Neural cell (in vitro differentiated cells): ENCODE measurements around the gene LRRC42. TPM values are rescaled to one million over a fixed set of nuclear protein-coding genes. Genes with fewer than 3 reads are reported as not detected.
"Not testable (repeated sequence)": the region's sequence is repeated elsewhere in the genome, so short reads cannot be mapped to it uniquely, and the experiment has no call there.

Source experiments
- H2AFZ ChIP-seq: fragments of 200-600, 300-800 bp; sonication (generic), shearing (Covaris generic); 2 replicates; pipeline ENCODE4 v1.6.0; 2014; ENCODE audit warnings: low read depth, mild to moderate bottlenecking, antibody characterized with exemption, low read length, moderate library complexity
- H3F3A ChIP-seq: fragments of 200-600 bp; shearing (Covaris generic); 2 replicates; pipeline ENCODE4 v1.6.1; 2016; ENCODE audit warnings: mild to moderate bottlenecking, moderate library complexity, mixed read lengths, antibody characterized with exemption, low read length; ENCODE audit not compliant: insufficient read depth, poor library complexity, severe bottlenecking
- H3K27ac ChIP-seq: fragments of 200-600, 300-800 bp; sonication (generic), shearing (Covaris generic); 2 replicates; pipeline ENCODE4 v1.5.1; 2014; ENCODE audit warnings: mild to moderate bottlenecking, low read length, moderate library complexity
- H3K27me3 ChIP-seq: fragments of 300-800, 200-600 bp; sonication (generic), shearing (Covaris generic); 2 replicates; pipeline ENCODE4 v1.6.0; 2014; ENCODE audit warnings: mild to moderate bottlenecking, low read depth, low read length, moderate library complexity; ENCODE audit not compliant: insufficient read depth
- H3K36me3 ChIP-seq: fragments of 300-800, 200-600 bp; sonication (generic), shearing (Covaris generic); 2 replicates; pipeline ENCODE4 v1.5.1; 2014; ENCODE audit warnings: mild to moderate bottlenecking, antibody characterized with exemption, low read length, moderate library complexity; ENCODE audit not compliant: insufficient read depth
- H3K4me2 ChIP-seq: fragments of 300-800, 200-600 bp; sonication (generic), shearing (Covaris generic); 2 replicates; pipeline ENCODE4 v1.6.0; 2014; ENCODE audit warnings: mild to moderate bottlenecking, low read length
- H3K4me3 ChIP-seq: fragments of 300-800, 200-600 bp; sonication (generic), shearing (Covaris generic); 2 replicates; pipeline ENCODE4 v1.5.1; 2014; ENCODE audit warnings: mild to moderate bottlenecking, low read length, moderate library complexity
- H3K79me2 ChIP-seq: fragments of 200-600 bp; shearing (Covaris generic); replicated peaks from 2 replicates; pipeline ENCODE4 v1.6.0; 2014; ENCODE audit warnings: mild to moderate bottlenecking, low read length, moderate library complexity; ENCODE audit not compliant: insufficient read depth
- H3K9ac ChIP-seq: fragments of 300-800, 200-600 bp; sonication (generic), shearing (Covaris generic); 2 replicates; pipeline ENCODE4 v1.6.1; 2016; ENCODE audit warnings: mild to moderate bottlenecking, low read length, mixed read lengths
- H3K9me2 ChIP-seq: fragments of 200-600 bp; shearing (Covaris generic); 2 replicates; pipeline ENCODE4 v1.6.1; 2016; ENCODE audit warnings: mild to moderate bottlenecking, low read length, mixed read lengths; ENCODE audit not compliant: insufficient read depth
- H3K9me3 ChIP-seq: fragments of 200-600, 300-800 bp; sonication (generic), shearing (Covaris generic); 2 replicates; pipeline ENCODE4 v1.6.1; 2016; ENCODE audit warnings: mild to moderate bottlenecking, mixed run types, low read length, moderate library complexity, mixed read lengths
- H4K20me1 ChIP-seq: fragments of 200-600 bp; shearing (Covaris generic); 2 replicates; pipeline ENCODE4 v1.6.1; 2016; ENCODE audit warnings: mild to moderate bottlenecking, mixed run types; ENCODE audit not compliant: insufficient read depth
- EP300 ChIP-seq: fragments of 450-650 bp; conservative IDR thresholded peaks from 2 replicates; pipeline ENCODE4 v1.6.1; 2014; ENCODE audit warnings: antibody characterized with exemption, mild to moderate bottlenecking, moderate library complexity; ENCODE audit not compliant: poor library complexity, severe bottlenecking
- EZH2 ChIP-seq: fragments of 200-600, 300-800 bp; shearing (Covaris generic), sonication (generic); IDR thresholded peaks from 2 replicates; pipeline ENCODE4 v1.6.1; 2014; ENCODE audit warnings: antibody characterized with exemption, low read length, borderline replicate concordance, mild to moderate bottlenecking; ENCODE audit not compliant: insufficient read depth, poor library complexity, severe bottlenecking
- MXI1 ChIP-seq: fragments of 450-650 bp; conservative IDR thresholded peaks from 2 replicates; pipeline ENCODE4 v1.6.1; 2014; ENCODE audit warnings: antibody characterized with exemption, mild to moderate bottlenecking; ENCODE audit not compliant: poor library complexity, severe bottlenecking
- POLR2AphosphoS5 ChIP-seq: IDR thresholded peaks from 2 replicates; pipeline ENCODE4 v1.6.1; 2012
- RAD21 ChIP-seq: fragments of 450-650 bp; conservative IDR thresholded peaks from 2 replicates; pipeline ENCODE4 v1.6.1; 2014; ENCODE audit warnings: antibody characterized with exemption, mild to moderate bottlenecking, moderate library complexity
- SMC3 ChIP-seq: fragments of 450-650 bp; conservative IDR thresholded peaks from 2 replicates; pipeline ENCODE4 v1.6.1; 2014; ENCODE audit warnings: antibody characterized with exemption, mild to moderate bottlenecking, moderate library complexity; ENCODE audit not compliant: poor library complexity
- TAF1 ChIP-seq: IDR thresholded peaks from 2 replicates; pipeline ENCODE4 v1.6.1; 2012; ENCODE audit warnings: low read depth
- polyA plus RNA-seq: library from polyadenylated mRNA; depleted of rRNA; stranded (reverse); fragments of >200 nt; gene quantifications from 2 replicates; pipeline ENCODE4 v1.2.3, GENCODE V29; 2014
- TF ChIP-seq, protein P1 (sequence below): IDR thresholded peaks from 2 replicates; pipeline ENCODE4 v1.6.1; 2012; ENCODE audit warnings: borderline replicate concordance
- TF ChIP-seq, protein P2 (sequence below): fragments of 450-650 bp; IDR thresholded peaks from 2 replicates; pipeline ENCODE4 v1.5.1; 2014; ENCODE audit warnings: antibody characterized with exemption, mild to moderate bottlenecking, moderate library complexity; ENCODE audit not compliant: poor library complexity, severe bottlenecking

LRRC42 gene
- polyA plus RNA-seq, 1 donor from 2014 or later, result 23.9 TPM

DNA sequence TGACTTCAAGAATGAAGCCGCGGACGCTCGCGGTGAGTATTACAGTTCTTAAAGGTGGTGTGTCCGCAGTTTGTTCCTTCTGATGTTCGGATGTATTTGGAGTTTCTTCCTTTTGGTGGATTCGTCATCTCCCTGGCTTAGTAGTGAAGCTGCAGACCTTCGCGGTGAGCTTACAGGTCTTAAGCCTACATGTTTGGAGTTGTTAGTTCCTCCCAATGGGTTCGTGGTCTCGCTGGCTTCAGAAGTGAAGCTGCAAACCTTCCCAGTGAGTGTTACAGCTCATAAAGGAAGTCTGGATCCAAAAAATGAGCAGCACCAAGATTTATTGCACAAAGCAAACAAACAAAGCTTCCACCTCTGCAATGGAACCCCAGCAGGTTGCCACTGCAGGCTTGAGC is 57.1 kb downstream of the LRRC42 start:
- no peak overlapping the region for H3K9ac ChIP-seq
- H3F3A ChIP-seq, result no peaks in the 10 kb centered on the region
- H3K9me3 ChIP-seq, result no peaks in the 10 kb centered on the region
- no peak overlapping the region for H3K27ac ChIP-seq
- H3K27me3 ChIP-seq, result no peaks in the 10 kb centered on the region
- TF ChIP-seq, protein P1, sequence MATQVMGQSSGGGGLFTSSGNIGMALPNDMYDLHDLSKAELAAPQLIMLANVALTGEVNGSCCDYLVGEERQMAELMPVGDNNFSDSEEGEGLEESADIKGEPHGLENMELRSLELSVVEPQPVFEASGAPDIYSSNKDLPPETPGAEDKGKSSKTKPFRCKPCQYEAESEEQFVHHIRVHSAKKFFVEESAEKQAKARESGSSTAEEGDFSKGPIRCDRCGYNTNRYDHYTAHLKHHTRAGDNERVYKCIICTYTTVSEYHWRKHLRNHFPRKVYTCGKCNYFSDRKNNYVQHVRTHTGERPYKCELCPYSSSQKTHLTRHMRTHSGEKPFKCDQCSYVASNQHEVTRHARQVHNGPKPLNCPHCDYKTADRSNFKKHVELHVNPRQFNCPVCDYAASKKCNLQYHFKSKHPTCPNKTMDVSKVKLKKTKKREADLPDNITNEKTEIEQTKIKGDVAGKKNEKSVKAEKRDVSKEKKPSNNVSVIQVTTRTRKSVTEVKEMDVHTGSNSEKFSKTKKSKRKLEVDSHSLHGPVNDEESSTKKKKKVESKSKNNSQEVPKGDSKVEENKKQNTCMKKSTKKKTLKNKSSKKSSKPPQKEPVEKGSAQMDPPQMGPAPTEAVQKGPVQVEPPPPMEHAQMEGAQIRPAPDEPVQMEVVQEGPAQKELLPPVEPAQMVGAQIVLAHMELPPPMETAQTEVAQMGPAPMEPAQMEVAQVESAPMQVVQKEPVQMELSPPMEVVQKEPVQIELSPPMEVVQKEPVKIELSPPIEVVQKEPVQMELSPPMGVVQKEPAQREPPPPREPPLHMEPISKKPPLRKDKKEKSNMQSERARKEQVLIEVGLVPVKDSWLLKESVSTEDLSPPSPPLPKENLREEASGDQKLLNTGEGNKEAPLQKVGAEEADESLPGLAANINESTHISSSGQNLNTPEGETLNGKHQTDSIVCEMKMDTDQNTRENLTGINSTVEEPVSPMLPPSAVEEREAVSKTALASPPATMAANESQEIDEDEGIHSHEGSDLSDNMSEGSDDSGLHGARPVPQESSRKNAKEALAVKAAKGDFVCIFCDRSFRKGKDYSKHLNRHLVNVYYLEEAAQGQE, result no peak
- TF ChIP-seq, protein P2, sequence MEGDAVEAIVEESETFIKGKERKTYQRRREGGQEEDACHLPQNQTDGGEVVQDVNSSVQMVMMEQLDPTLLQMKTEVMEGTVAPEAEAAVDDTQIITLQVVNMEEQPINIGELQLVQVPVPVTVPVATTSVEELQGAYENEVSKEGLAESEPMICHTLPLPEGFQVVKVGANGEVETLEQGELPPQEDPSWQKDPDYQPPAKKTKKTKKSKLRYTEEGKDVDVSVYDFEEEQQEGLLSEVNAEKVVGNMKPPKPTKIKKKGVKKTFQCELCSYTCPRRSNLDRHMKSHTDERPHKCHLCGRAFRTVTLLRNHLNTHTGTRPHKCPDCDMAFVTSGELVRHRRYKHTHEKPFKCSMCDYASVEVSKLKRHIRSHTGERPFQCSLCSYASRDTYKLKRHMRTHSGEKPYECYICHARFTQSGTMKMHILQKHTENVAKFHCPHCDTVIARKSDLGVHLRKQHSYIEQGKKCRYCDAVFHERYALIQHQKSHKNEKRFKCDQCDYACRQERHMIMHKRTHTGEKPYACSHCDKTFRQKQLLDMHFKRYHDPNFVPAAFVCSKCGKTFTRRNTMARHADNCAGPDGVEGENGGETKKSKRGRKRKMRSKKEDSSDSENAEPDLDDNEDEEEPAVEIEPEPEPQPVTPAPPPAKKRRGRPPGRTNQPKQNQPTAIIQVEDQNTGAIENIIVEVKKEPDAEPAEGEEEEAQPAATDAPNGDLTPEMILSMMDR, result no peak
- TF ChIP-seq EP300, result no peak
- no peak for TF ChIP-seq EZH2
- no peak for TF ChIP-seq SMC3
- TF ChIP-seq POLR2AphosphoS5, result no peak
- no peaks in the 10 kb centered on the region for H3K79me2 ChIP-seq
- no peaks in the 10 kb centered on the region for H3K9me2 ChIP-seq
- no peaks in the 10 kb centered on the region for H4K20me1 ChIP-seq
- no peak overlapping the region for H3K4me2 ChIP-seq
- no peak overlapping the region for H2AFZ ChIP-seq
- no peak overlapping the region for H3K4me3 ChIP-seq
- no peaks in the 10 kb centered on the region for H3K36me3 ChIP-seq

DNA sequence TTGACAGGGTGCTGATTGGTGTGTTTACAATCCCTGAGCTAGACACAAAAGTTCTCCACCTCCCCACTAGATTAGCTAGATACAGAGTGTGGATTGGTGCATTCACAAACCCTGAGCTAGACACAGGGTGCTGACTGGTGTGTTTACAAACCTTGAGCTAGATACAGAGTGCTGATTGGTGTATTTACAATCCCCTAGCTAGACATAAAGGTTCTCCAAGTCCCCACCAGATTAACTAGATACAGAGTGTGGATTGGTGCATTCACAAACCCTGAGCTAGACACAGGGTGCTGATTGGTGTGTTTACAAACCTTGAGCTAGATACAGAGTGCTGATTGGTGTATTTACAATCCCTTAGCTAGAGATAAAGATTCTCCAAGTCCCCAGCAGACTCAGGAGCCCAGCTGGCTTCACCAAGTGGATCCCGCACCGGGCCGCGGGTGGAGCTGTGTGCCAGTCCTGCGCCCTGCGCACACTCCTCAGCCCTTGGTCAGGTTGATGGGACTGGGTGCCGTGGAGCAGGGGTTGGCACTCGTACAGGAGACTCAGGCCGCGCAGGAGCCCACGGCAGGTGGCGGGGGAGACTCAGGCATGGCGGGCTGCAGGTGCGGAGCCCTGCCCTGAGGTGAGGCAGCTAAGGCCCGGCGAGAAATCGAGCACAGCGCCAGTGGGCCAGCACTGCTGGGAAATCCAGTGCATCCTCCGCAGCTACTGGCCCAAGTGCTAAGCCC is 57.8 kb downstream of the LRRC42 start:
- H3F3A ChIP-seq, H3K4me2 ChIP-seq, H3K9me2 ChIP-seq, H3K9me3 ChIP-seq, H3K4me3 ChIP-seq, H4K20me1 ChIP-seq, H3K27ac ChIP-seq, H3K27me3 ChIP-seq, H3K79me2 ChIP-seq, H3K36me3 ChIP-seq, H2AFZ ChIP-seq, H3K9ac ChIP-seq: not testable (repeated sequence)

DNA sequence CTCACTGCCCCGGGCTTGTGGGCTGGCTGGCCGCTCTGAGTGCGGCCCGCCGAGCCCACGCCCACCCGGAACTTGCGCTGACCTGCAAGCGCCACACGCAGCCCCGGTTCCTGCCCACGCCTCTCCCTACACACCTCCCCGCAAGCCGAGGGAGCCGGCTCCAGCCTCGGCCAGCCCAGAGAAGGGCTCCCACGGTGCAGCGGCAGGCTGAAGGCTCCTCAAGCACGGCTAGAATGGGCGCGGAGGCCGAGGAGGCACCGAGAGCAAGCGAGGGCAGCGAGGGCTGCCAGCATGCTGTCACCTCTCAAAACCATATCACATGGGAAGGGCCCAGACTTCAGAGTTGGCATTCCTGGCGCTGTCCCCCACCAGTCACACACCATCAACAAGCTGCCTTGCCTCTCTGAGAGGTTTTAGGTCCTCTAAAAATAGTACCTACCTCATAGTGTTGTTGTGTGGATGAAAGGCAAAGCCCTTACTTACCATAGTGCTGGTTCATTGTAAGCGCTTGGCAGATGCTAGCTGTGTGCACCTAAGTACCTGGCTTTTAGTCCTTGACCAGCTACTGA is 58.4 kb downstream of the LRRC42 start:
- Histone ChIP-seq H3K27me3 (no peaks in the 10 kb centered on the region), H3K9me3 (no peaks in the 10 kb centered on the region), H3K4me2 (no peak overlapping the region), H3K79me2 (no peaks in the 10 kb centered on the region), H2AFZ (no peak overlapping the region), H3K9me2 (no peaks in the 10 kb centered on the region), H3K36me3 (no peaks in the 10 kb centered on the region), H3K27ac (no peak overlapping the region), H3K9ac (no peak overlapping the region), H3K4me3 (no peak overlapping the region), H3F3A (no peaks in the 10 kb centered on the region), H4K20me1 (no peaks in the 10 kb centered on the region)
- no peak for TF ChIP-seq SMC3
- no peak for TF ChIP-seq MXI1
- TF ChIP-seq, protein P1, result no peak
- no peak for TF ChIP-seq TAF1
- TF ChIP-seq, protein P2, result no peak
- no peak for TF ChIP-seq POLR2AphosphoS5
- no peak for TF ChIP-seq EP300
- TF ChIP-seq EZH2, result no peak
- no peak for TF ChIP-seq RAD21
